GM23338 (cell line): ENCODE measurements around the gene HECTD1.
"Not testable (repeated sequence)": the region's sequence is repeated elsewhere in the genome, so short reads cannot be mapped to it uniquely, and the experiment has no call there.

Experiments
- CREB1 ChIP-seq: fragments of 250-450 bp; sonication (Bioruptor Pico); IDR thresholded peaks from 2 replicates; pipeline ENCODE4 v1.5.0; 2020; ENCODE audit warnings: low read depth, mild to moderate bottlenecking, moderate library complexity
- CTCF ChIP-seq, 2 experiments: fragments of 200-600 bp in 1 of 2; sonication (generic) in 1 of 2; conservative IDR thresholded peaks; 2 replicates each; pipeline versions ENCODE4 v1.5.1 to v1.6.1; 2016 to 2017; ENCODE audit warnings: antibody characterized with exemption in 2 of 2, low read depth in 2 of 2, mild to moderate bottlenecking in 2 of 2, moderate library complexity in 1 of 2
- ETS1 ChIP-seq: IDR thresholded peaks from 2 replicates; pipeline ENCODE4 v1.6.1; 2016; ENCODE audit warnings: antibody characterized with exemption
- EZH2 ChIP-seq: fragments of 200-600 bp; sonication (generic); IDR thresholded peaks from one replicate; pipeline ENCODE4 v1.8.0; 2017; ENCODE audit warnings: antibody characterized with exemption, mild to moderate bottlenecking, low read depth; ENCODE audit not compliant: unreplicated experiment
- EZH2phosphoT487 ChIP-seq: fragments of 200-600 bp; sonication (generic); IDR thresholded peaks from one replicate; pipeline ENCODE4 v1.8.1; 2018; ENCODE audit warnings: antibody characterized with exemption; ENCODE audit not compliant: unreplicated experiment
- JUNB ChIP-seq: IDR thresholded peaks from one replicate; pipeline ENCODE4 v1.6.1; 2016; ENCODE audit warnings: antibody characterized with exemption; ENCODE audit not compliant: unreplicated experiment
- NANOG ChIP-seq: IDR thresholded peaks from 2 replicates; pipeline ENCODE4 v1.6.1; 2016; ENCODE audit warnings: antibody characterized with exemption, borderline replicate concordance
- POLR2AphosphoS5 ChIP-seq: IDR thresholded peaks from 2 replicates; pipeline ENCODE4 v1.6.1; 2016; ENCODE audit warnings: antibody characterized with exemption, low read depth
- REST ChIP-seq: IDR thresholded peaks from one replicate; pipeline ENCODE4 v1.6.1; 2018; ENCODE audit warnings: antibody characterized with exemption; ENCODE audit not compliant: unreplicated experiment
- STAT1 ChIP-seq: IDR thresholded peaks from one replicate; pipeline ENCODE4 v1.6.1; 2016; ENCODE audit warnings: antibody characterized with exemption; ENCODE audit not compliant: unreplicated experiment
- ZNF331 ChIP-seq: fragments of 250-450 bp; sonication (Bioruptor Pico); IDR thresholded peaks from 2 replicates; pipeline ENCODE4 v1.5.0; 2020; ENCODE audit warnings: low read depth, mild to moderate bottlenecking, moderate library complexity
- ZNF462 ChIP-seq: fragments of 250-450 bp; sonication (Bioruptor Pico); IDR thresholded peaks from 2 replicates; pipeline ENCODE4 v1.5.0; 2020; ENCODE audit warnings: mild to moderate bottlenecking, moderate library complexity

DNA sequence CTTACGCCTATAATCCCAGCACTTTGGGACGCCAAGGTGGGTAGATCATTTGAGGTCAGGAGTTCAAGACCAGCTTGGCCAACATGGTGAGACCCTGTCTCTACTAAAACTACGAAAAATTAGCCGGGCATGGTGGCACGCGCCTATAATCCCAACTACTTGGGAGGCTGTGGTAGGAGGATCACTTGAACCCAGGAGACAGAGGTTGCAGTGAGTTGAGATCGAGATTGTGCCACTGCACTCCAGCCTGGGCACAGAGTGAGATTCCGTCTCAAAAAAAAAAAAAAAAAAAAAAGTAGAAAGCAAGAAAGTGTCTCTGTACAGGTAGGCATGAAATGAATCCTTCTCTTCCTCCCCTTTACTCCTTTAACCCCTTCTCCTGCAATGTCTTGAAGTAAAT lies 111.8 kb downstream of the HECTD1 start:
- not testable (repeated sequence) for TF ChIP-seq CTCF (conservative IDR thresholded peaks at IDR 0.05; ENCODE audit: low read depth in 2 of 2); EZH2; POLR2AphosphoS5; ZNF462 (CRISPR knock-in tag); ETS1; JUNB; REST; NANOG; EZH2phosphoT487; CREB1 (CRISPR knock-in tag); ZNF331 (CRISPR knock-in tag); STAT1
